ENCODE data around the gene TAL2.

DNA sequence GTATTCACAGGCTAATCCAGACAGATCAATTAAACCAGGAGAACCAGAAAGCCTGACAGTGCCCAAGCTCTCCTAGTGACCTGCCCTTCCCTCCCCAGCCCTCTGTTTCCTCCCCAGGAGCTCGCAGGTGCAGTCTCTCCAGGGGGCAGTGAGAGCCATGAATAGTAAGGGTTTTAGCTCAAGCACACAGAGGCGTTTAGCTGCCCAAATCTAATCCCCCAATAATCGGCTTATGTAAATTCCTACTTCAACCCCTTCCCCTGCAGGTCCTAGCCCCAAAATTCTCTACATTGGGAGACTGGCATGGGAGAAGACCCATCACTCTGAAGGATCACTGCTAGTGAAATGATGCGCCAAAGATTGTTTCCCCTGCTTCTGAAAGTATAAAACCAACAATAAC lies 10.5 kb upstream of the TAL2 start:
- TF ChIP-seq, protein P1, sequence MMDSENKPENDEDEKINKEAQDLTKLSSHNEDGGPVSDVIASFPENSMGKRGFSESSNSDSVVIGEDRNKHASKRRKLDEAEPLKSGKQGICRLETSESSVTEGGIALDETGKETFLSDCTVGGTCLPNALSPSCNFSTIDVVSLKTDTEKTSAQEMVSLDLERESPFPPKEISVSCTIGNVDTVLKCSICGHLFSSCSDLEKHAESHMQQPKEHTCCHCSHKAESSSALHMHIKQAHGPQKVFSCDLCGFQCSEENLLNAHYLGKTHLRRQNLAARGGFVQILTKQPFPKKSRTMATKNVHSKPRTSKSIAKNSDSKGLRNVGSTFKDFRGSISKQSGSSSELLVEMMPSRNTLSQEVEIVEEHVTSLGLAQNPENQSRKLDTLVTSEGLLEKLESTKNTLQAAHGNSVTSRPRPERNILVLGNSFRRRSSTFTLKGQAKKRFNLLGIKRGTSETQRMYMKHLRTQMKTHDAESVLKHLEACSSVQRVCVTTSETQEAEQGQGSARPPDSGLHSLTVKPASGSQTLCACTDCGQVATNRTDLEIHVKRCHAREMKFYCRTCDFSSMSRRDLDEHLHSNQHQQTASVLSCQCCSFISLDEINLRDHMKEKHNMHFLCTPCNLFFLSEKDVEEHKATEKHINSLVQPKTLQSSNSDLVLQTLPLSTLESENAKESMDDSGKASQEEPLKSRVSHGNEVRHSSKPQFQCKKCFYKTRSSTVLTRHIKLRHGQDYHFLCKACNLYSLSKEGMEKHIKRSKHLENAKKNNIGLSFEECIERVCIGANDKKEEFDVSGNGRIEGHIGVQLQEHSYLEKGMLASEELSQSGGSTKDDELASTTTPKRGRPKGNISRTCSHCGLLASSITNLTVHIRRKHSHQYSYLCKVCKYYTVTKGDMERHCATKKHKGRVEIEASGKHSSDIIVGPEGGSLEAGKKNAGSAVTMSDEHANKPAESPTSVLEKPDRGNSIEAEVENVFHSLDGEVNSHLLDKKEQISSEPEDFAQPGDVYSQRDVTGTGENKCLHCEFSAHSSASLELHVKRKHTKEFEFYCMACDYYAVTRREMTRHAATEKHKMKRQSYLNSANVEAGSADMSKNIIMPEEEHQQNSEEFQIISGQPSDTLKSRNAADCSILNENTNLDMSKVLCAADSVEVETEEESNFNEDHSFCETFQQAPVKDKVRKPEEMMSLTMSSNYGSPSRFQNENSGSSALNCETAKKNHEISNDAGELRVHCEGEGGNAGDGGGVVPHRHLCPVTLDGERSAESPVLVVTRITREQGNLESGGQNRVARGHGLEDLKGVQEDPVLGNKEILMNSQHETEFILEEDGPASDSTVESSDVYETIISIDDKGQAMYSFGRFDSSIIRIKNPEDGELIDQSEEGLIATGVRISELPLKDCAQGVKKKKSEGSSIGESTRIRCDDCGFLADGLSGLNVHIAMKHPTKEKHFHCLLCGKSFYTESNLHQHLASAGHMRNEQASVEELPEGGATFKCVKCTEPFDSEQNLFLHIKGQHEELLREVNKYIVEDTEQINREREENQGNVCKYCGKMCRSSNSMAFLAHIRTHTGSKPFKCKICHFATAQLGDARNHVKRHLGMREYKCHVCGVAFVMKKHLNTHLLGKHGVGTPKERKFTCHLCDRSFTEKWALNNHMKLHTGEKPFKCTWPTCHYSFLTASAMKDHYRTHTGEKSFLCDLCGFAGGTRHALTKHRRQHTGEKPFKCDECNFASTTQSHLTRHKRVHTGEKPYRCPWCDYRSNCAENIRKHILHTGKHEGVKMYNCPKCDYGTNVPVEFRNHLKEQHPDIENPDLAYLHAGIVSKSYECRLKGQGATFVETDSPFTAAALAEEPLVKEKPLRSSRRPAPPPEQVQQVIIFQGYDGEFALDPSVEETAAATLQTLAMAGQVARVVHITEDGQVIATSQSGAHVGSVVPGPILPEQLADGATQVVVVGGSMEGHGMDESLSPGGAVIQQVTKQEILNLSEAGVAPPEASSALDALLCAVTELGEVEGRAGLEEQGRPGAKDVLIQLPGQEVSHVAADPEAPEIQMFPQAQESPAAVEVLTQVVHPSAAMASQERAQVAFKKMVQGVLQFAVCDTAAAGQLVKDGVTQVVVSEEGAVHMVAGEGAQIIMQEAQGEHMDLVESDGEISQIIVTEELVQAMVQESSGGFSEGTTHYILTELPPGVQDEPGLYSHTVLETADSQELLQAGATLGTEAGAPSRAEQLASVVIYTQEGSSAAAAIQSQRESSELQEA (IDR thresholded peaks at IDR 0.05; ENCODE audit: low read depth) = no peak
- TF ChIP-seq ZBTB7A (IDR thresholded peaks at IDR 0.05; ENCODE audit: borderline replicate concordance, control insufficient read depth, low read depth, low read length) (no peak), ZNF561 (CRISPR knock-in tag; conservative IDR thresholded peaks at IDR 0.05) (no peak), RB1 (IDR thresholded peaks at IDR 0.05; ENCODE audit: low read depth) (no peak), FOSL1 (tag; conservative IDR thresholded peaks at IDR 0.05) (no peak), KLF16 (IDR thresholded peaks at IDR 0.05) (no peak)
- TF ChIP-seq, protein P2, sequence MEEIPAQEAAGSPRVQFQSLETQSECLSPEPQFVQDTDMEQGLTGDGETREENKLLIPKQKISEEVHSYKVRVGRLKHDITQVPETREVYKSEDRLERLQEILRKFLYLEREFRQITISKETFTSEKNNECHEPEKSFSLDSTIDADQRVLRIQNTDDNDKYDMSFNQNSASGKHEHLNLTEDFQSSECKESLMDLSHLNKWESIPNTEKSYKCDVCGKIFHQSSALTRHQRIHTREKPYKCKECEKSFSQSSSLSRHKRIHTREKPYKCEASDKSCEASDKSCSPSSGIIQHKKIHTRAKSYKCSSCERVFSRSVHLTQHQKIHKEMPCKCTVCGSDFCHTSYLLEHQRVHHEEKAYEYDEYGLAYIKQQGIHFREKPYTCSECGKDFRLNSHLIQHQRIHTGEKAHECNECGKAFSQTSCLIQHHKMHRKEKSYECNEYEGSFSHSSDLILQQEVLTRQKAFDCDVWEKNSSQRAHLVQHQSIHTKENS (CRISPR knock-in tag; IDR thresholded peaks at IDR 0.05) = no peak
- TF ChIP-seq, protein P3, sequence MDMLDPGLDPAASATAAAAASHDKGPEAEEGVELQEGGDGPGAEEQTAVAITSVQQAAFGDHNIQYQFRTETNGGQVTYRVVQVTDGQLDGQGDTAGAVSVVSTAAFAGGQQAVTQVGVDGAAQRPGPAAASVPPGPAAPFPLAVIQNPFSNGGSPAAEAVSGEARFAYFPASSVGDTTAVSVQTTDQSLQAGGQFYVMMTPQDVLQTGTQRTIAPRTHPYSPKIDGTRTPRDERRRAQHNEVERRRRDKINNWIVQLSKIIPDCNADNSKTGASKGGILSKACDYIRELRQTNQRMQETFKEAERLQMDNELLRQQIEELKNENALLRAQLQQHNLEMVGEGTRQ (CRISPR knock-in tag; IDR thresholded peaks at IDR 0.05) = no peak
- TF ChIP-seq, protein P4, sequence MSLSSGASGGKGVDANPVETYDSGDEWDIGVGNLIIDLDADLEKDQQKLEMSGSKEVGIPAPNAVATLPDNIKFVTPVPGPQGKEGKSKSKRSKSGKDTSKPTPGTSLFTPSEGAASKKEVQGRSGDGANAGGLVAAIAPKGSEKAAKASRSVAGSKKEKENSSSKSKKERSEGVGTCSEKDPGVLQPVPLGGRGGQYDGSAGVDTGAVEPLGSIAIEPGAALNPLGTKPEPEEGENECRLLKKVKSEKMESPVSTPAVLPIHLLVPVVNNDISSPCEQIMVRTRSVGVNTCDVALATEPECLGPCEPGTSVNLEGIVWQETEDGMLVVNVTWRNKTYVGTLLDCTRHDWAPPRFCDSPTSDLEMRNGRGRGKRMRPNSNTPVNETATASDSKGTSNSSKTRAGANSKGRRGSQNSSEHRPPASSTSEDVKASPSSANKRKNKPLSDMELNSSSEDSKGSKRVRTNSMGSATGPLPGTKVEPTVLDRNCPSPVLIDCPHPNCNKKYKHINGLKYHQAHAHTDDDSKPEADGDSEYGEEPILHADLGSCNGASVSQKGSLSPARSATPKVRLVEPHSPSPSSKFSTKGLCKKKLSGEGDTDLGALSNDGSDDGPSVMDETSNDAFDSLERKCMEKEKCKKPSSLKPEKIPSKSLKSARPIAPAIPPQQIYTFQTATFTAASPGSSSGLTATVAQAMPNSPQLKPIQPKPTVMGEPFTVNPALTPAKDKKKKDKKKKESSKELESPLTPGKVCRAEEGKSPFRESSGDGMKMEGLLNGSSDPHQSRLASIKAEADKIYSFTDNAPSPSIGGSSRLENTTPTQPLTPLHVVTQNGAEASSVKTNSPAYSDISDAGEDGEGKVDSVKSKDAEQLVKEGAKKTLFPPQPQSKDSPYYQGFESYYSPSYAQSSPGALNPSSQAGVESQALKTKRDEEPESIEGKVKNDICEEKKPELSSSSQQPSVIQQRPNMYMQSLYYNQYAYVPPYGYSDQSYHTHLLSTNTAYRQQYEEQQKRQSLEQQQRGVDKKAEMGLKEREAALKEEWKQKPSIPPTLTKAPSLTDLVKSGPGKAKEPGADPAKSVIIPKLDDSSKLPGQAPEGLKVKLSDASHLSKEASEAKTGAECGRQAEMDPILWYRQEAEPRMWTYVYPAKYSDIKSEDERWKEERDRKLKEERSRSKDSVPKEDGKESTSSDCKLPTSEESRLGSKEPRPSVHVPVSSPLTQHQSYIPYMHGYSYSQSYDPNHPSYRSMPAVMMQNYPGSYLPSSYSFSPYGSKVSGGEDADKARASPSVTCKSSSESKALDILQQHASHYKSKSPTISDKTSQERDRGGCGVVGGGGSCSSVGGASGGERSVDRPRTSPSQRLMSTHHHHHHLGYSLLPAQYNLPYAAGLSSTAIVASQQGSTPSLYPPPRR (CRISPR knock-in tag; IDR thresholded peaks at IDR 0.05; ENCODE audit: borderline replicate concordance) = no peak
- TF ChIP-seq, protein P5, sequence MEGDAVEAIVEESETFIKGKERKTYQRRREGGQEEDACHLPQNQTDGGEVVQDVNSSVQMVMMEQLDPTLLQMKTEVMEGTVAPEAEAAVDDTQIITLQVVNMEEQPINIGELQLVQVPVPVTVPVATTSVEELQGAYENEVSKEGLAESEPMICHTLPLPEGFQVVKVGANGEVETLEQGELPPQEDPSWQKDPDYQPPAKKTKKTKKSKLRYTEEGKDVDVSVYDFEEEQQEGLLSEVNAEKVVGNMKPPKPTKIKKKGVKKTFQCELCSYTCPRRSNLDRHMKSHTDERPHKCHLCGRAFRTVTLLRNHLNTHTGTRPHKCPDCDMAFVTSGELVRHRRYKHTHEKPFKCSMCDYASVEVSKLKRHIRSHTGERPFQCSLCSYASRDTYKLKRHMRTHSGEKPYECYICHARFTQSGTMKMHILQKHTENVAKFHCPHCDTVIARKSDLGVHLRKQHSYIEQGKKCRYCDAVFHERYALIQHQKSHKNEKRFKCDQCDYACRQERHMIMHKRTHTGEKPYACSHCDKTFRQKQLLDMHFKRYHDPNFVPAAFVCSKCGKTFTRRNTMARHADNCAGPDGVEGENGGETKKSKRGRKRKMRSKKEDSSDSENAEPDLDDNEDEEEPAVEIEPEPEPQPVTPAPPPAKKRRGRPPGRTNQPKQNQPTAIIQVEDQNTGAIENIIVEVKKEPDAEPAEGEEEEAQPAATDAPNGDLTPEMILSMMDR (IDR thresholded peaks at IDR 0.05 in 2 of 3, conservative IDR thresholded peaks at IDR 0.05 in 1 of 3; ENCODE audit: insufficient read depth in 2 of 3, low read depth in 1 of 3, low read length in 3 of 3) = no peak

All from K562 (cell line).